GM18502 (cell line): ENCODE measurements around the gene MCTP1.

Experiments
- ATAC-seq: cut with Tn5 transposase; IDR thresholded peaks from one replicate; pipeline ENCODE4 v1.9.1; 2021; ENCODE audit warnings: mild to moderate bottlenecking; ENCODE audit not compliant: unreplicated experiment, poor library complexity

The MCTP1 gene

GRCh38 chr5:95284572-95285408 lies at the start of gene MCTP1:
Gene MCTP1, minus strand, starts transcription at chr5:95285094.
- ATAC-seq: peak; percentile 18

- no peak for ATAC-seq
These were observed 47.3 kb upstream of the MCTP1 start for GRCh38 chr5:95332158-95332557.

DNA sequence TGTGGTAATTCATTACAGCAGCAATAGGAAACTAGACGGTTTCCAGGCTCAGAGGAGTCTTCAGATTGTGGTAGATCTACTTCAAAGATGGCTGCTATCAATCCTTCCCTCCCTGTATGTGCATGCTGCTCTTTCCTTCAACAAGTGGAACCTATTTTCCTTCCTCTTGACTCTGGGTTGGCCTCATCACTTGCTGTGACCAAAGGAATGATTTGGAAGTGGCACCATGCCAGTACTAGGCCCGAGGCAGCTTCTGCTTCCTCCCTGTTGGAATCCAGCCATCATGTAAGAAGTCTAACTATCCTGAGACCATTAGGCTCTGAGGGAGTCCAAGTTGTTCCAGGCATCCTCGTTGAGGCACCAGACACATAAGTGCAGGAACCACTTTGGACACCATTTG lies 46.5 kb upstream of the MCTP1 start:
- ATAC-seq: no peak

GRCh38 chr5:95327211-95327610 lies 42.3 kb upstream of the MCTP1 start:
- ATAC-seq: no peak

- no peak for ATAC-seq
These were observed 32.8 kb upstream of the MCTP1 start for GRCh38 chr5:95317687-95318086.

- no peak for ATAC-seq
These were observed 32.2 kb upstream of the MCTP1 start for GRCh38 chr5:95317085-95317484.

GRCh38 chr5:95304711-95305110 lies 19.8 kb upstream of the MCTP1 start:
- no peak for ATAC-seq

DNA sequence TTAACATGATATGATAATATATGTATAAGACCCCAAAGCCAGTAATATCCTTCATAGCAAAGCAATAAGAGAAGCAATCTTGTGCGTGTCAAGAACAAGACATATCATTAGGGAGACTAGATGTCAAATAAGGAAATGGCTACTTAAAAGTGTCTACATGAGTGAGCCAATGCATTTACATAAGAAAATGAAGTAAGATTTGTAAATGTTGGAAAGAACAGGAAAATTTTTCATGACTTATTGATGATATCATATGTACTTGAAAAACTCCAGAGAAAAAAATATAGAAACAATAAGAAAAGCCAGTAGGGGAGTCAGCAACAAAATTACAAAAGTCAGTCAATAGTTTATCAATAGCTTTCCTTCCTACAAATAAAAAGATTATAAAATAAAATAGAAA lies 13.8 kb upstream of the MCTP1 start:
- ATAC-seq: no peak

- no peak for ATAC-seq
These were observed 11.4 kb upstream of the MCTP1 start for GRCh38 chr5:95296291-95296690.

DNA sequence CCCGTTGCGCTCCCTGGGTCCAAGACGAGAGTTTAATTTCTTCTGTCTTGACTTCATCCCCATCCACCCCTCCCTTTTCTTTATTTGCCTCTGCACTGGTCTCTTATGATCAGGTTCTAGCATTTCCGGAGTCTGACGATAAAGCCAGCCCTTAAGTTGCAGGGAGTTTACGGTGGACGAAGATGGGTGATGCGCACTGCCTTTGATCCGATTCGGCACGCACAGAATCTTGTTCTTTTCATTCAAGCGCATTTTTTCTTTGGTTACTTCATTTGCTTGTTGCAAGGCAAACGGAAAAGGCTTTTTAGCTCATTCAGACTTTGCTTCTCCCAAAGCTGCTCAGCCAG lies 488 bp upstream of the MCTP1 start:
- ATAC-seq: no peak

DNA sequence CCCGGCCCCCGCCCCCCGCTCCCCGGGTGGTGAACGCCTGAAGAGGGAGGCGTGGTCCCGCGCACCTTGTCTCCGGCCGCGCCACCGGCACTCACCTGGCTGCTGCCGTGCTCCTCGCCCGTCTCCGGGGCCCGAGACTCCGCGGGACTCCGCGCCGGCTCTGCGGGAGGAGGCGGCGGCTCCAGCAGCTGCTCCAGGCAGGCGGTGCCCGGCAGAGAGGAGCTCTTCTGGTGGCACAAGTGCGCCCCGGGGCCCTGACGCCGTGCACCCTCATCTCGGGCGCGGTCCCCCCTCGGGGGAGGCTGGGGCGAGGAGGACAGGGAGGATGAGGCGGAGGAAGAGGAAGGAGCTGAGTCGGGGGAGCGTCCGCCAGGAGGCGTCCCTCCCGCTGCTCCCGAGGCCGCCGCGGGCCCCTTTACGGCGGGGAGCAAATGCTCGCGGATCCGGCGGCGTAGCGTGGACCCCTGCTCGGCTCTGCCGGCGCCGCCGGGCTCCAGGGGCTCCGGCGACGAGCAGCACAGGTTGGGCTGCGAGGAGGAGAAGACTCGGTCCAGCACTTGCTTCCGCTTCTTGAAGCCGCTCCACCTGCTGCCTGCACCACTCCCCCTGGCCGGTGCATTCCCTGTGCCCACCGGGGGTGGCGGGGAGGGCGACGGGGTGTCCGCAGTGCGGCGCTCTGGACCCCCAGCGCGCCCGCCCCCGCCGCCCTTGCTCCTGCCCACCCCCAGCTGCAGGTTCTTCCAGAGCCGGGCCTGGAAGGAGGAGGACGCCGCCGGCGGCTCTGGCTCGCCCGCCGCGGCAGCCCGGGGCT lies 928 bp downstream of the MCTP1 start:
- peak; percentile 62 for ATAC-seq

DNA sequence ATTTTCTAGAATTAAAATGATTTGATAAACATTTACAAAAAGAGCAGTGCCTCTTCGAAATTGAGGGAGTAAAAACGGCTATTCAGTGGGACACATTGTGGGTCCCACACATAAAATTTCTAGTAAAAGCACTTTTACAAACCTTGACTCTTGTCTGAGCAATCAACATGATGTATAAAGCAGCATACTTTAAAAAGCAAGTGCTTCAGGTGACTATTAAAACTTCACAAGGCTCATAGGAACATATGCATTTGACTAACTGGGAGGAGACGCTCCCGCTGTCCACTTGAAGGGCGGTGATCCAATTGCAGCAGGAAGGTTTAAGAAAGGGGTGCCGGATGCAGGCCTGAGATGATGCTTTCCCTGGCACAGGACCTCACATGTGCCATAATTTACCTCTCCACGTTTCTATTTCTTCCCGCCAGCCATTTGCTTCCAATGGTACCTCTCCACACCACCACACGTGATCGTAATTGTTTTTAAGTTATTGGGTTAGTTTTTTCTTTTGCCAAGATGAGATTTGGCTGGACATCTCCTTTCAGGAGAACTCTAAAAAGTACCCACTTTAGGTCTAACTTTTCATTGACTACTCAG lies 1.8 kb downstream of the MCTP1 start:
- ATAC-seq: no peak

DNA sequence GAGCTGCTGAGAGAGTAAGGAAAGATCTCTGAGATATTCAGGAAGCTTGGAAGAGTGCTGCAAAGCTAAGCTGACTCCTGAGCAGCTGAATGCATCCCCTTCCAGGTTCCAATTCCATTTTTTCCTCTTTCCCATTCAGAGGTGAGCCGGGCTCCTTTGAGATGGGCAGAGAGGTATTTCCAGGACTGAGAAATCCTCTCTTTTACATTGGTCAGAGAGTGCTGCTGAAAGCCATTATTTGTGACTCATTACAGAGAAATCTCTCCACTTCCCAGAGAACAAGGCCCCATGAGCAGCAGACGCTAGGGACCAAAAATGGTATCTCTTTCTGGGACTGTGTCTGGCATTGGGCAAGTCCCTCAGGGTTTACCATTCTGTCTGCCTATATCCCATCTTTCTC lies 3.7 kb downstream of the MCTP1 start:
- ATAC-seq: no peak

- ATAC-seq: no peak
These were observed 4.3 kb downstream of the MCTP1 start for GRCh38 chr5:95280401-95281095.

- no peak for ATAC-seq
These were observed 10.9 kb downstream of the MCTP1 start for GRCh38 chr5:95274011-95274410.

GRCh38 chr5:95272316-95272929 lies 12.5 kb downstream of the MCTP1 start:
- ATAC-seq: no peak

DNA sequence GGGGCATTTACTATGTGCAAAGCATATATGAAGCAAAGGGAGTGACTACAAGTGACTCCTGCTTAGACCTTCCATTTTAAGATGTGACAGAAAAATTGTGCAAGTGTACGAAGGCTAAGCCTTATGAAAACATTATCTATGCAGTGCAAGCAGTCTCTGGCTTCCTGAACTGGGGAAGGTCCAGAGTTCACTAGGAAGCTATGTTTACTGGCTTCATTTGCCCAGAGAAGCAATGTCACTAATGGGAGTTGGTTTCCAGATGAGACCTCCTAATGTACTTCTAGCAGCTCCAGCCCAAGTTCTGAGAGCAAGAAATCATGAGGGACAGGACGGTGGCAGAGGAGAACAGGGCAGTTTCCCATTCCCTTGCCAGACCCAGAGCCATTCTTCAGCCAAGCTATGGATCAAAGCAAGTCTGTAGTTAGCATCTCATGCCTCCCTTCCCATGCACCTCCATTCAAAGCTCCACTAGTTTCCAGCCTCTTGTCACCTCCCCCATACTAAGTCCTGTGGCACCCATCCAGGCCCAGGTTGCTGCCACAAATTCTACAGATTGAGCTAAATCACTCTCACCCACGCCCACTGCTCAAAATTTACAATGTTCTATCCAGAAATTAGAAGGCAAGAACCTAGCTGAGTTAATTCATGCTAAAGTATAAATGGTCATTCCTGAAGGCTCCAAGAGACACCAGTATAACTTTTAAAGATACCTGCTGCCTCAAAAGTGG lies 21.8 kb downstream of the MCTP1 start:
- ATAC-seq: no peak

- no peak for ATAC-seq
These were observed 23.3 kb downstream of the MCTP1 start for GRCh38 chr5:95261437-95262175.

GRCh38 chr5:95256991-95257390 lies 27.9 kb downstream of the MCTP1 start:
- no peak for ATAC-seq
